Vagina (tissue), 2 donors: Measurements from ENCODE around the gene FOXP4. TPM values are rescaled to one million over a fixed set of nuclear protein-coding genes. Genes with fewer than 3 reads are reported as not detected.
A peak's percentile ranks its signal among the peaks of the same experiment; 100 is the strongest.

Experiments
- DNase-seq, 2 donors: peaks; one replicate each; pipeline ENCODE4 v3.0.0-alpha.2; 2017; ENCODE audit errors: extremely low spot score in 2 of 2
- H3K27ac ChIP-seq: fragments of 200-600 bp; sonication (generic); one replicate; pipeline ENCODE4 v1.5.1; 2019
- H3K27me3 ChIP-seq: fragments of 200-600 bp; sonication (generic); one replicate; pipeline ENCODE4 v1.5.1; 2019
- H3K36me3 ChIP-seq, 2 donors: fragments of 200-600 bp; sonication (generic); one replicate each; pipeline ENCODE4 v1.5.1; 2017 to 2019
- H3K4me1 ChIP-seq: fragments of 200-600 bp; sonication (generic); one replicate; pipeline ENCODE4 v1.5.1; 2019
- H3K4me3 ChIP-seq, 2 donors: fragments of 200-600 bp; sonication (generic); 1 replicate in 1 of 2; 2 replicates in 1 of 2; pipeline ENCODE4 v1.5.1; 2016 to 2019
- H3K9me3 ChIP-seq: fragments of 200-600 bp; sonication (generic); one replicate; pipeline ENCODE4 v1.5.1; 2019
- POLR2A ChIP-seq, 2 donors: fragments of 450-650 bp; IDR thresholded peaks; one replicate each; pipeline ENCODE4 v1.6.1; 2017; ENCODE audit warnings: antibody characterized with exemption in 2 of 2, mild to moderate bottlenecking in 2 of 2, moderate library complexity in 2 of 2
- POLR2AphosphoS5 ChIP-seq, 2 donors: sonication (generic); formaldehyde crosslinking; IDR thresholded peaks; one replicate each; pipeline ENCODE4 v1.9.0; 2017; ENCODE audit warnings: antibody characterized with exemption in 2 of 2, mild to moderate bottlenecking in 2 of 2, low read depth in 1 of 2; ENCODE audit not compliant: insufficient read depth in 1 of 2
- intact Hi-C: fragments of 100-400 bp; cut with DNase I; formaldehyde crosslinking; loops from one replicate; pipeline ENCODE4 v1.15.1; 2023
- total RNA-seq: library from RNA; depleted of rRNA; stranded (reverse); fragments of >200 nt; gene quantifications from one replicate; pipeline ENCODE4 v1.2.3, GENCODE V29; 2016
- TF ChIP-seq, protein P1 (sequence below), 3 experiments: fragments of 450-650 bp in 2 of 3; fragments of 200-600 bp in 1 of 3; sonication (generic) in 1 of 3; IDR thresholded peaks; one replicate each; pipeline ENCODE4 v1.5.1; 2017 to 2019; ENCODE audit warnings: antibody characterized with exemption in 3 of 3, mild to moderate bottlenecking in 2 of 3, moderate library complexity in 2 of 3

FOXP4 gene
- total RNA-seq = 7.4 TPM

- peak within 1 kb of the TSS; percentile 69 for H3K27ac ChIP-seq
- H3K27me3 ChIP-seq = no peaks in the 10 kb centered on the region
- peaks cover 28% of the 10 kb centered on the region for H3K4me1 ChIP-seq
- DNase-seq = peak in 1 of 2 donors; percentile 94
- H3K36me3 ChIP-seq = no peaks in the 10 kb centered on the region
- no peaks in the 10 kb centered on the region for H3K9me3 ChIP-seq
- intact Hi-C loops = loop anchor here (1.0 kb wide), 1 partner anchor 41 kb away; no protein-coding TSS in a partner anchor
- peak within 1 kb of the TSS; percentile 62 to 98 for H3K4me3 ChIP-seq
- no peak for TF ChIP-seq POLR2A (IDR thresholded peaks at IDR 0.05)
- TF ChIP-seq, protein P1, sequence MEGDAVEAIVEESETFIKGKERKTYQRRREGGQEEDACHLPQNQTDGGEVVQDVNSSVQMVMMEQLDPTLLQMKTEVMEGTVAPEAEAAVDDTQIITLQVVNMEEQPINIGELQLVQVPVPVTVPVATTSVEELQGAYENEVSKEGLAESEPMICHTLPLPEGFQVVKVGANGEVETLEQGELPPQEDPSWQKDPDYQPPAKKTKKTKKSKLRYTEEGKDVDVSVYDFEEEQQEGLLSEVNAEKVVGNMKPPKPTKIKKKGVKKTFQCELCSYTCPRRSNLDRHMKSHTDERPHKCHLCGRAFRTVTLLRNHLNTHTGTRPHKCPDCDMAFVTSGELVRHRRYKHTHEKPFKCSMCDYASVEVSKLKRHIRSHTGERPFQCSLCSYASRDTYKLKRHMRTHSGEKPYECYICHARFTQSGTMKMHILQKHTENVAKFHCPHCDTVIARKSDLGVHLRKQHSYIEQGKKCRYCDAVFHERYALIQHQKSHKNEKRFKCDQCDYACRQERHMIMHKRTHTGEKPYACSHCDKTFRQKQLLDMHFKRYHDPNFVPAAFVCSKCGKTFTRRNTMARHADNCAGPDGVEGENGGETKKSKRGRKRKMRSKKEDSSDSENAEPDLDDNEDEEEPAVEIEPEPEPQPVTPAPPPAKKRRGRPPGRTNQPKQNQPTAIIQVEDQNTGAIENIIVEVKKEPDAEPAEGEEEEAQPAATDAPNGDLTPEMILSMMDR (IDR thresholded peaks at IDR 0.05) = no peak
- TF ChIP-seq POLR2AphosphoS5 (IDR thresholded peaks at IDR 0.05; ENCODE audit: insufficient read depth in 1 of 2, low read depth in 1 of 2) = peak in 1 of 2 donors; percentile 39
Observed at GRCh38 chr6:41545703-41546474, at the start of gene FOXP4. Gene FOXP4, plus strand, starts transcription at chr6:41546381. Its CDS starts 19,380 bp downstream, at chr6:41565761.

- DNase-seq = no peak
- intact Hi-C loops = no loop called here
- TF ChIP-seq, protein P1 (IDR thresholded peaks at IDR 0.05) = no peak
- TF ChIP-seq POLR2A (IDR thresholded peaks at IDR 0.05) (no peak), POLR2AphosphoS5 (IDR thresholded peaks at IDR 0.05; ENCODE audit: insufficient read depth in 1 of 2, low read depth in 1 of 2) (no peak)
Observed at GRCh38 chr6:41497573-41497972, 48.6 kb upstream of the FOXP4 start.

DNA sequence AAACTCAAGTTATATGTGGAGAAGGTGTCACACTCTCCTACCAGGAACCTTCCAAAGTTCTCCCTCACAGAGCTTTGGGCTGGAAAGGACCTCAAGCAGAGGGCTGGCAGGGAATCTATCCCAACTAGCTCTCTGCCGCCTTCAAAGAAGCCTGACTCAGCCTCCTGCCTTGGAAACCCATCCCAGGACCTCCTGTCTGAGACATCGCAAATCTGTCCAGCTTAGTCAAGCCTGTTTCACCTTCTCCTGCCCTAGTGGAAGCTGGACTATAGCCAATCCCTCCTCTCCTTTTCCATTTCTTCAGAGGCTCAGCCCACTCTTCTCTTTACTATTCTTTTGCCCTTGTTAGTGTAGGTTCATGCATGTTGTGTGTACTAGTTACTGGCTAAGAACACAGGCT lies 48.2 kb upstream of the FOXP4 start:
- no peak overlapping the region for H3K4me3 ChIP-seq
- H3K27me3 ChIP-seq = no peaks in the 10 kb centered on the region
- no peak for TF ChIP-seq POLR2AphosphoS5 (IDR thresholded peaks at IDR 0.05; ENCODE audit: insufficient read depth in 1 of 2, low read depth in 1 of 2)
- TF ChIP-seq, protein P1 (IDR thresholded peaks at IDR 0.05) = no peak
- TF ChIP-seq POLR2A (IDR thresholded peaks at IDR 0.05) = no peak
- H3K36me3 ChIP-seq = no peaks in the 10 kb centered on the region
- intact Hi-C loops = no loop called here
- H3K27ac ChIP-seq = no peak overlapping the region
- no peaks in the 10 kb centered on the region for H3K9me3 ChIP-seq
- DNase-seq = no peak
- H3K4me1 ChIP-seq = peaks cover 4% of the 10 kb centered on the region

More at GRCh38 chr6:41497573-41497972, 48.6 kb upstream of the FOXP4 start:
- H3K27ac ChIP-seq = no peak overlapping the region
- no peaks in the 10 kb centered on the region for H3K27me3 ChIP-seq
- H3K4me1 ChIP-seq = peaks cover under 1% of the 10 kb centered on the region
- H3K36me3 ChIP-seq = no peaks in the 10 kb centered on the region
- no peaks in the 10 kb centered on the region for H3K9me3 ChIP-seq
- H3K4me3 ChIP-seq = no peak overlapping the region

DNA sequence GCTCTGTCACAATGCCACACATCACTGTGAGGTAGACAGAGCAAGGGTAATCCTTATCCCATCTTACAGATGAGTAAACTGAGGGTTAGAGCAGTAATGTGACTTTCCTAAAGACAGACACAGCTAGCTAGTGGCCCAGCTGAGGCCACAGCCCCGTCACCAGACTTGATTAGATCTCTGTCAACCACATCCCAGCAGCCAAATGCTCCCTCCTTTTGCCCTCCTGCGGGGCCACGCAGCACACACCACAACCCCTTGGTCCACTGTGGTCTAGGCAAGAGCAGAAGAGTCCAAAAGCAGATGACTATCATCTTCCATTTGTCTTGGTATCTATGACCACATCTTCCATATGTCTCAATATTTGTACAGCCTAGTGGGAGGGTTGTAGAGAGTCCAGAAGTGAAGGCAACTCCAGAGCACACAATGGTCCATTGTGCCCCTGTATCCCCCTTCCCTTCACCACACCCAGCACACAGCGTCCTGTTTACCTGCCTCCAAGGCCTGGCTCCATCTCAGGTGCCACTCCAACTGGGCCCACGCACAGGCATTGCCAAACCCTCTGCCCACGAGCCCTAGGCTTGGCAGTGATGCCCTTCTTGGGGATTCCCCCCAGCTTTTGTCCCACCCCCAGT lies 47.1 kb upstream of the FOXP4 start:
- no peaks in the 10 kb centered on the region for H3K27me3 ChIP-seq
- intact Hi-C loops = no loop called here
- DNase-seq = no peak

More for the DNA sequence above, 47.1 kb upstream of the FOXP4 start:
- H3K9me3 ChIP-seq = no peaks in the 10 kb centered on the region
- H3K36me3 ChIP-seq = no peaks in the 10 kb centered on the region
- H3K4me1 ChIP-seq = peaks cover 13% of the 10 kb centered on the region
- H3K4me3 ChIP-seq = no peak overlapping the region
- H3K27ac ChIP-seq = no peak overlapping the region
- TF ChIP-seq POLR2AphosphoS5 (IDR thresholded peaks at IDR 0.05; ENCODE audit: insufficient read depth in 1 of 2, low read depth in 1 of 2) (no peak), POLR2A (IDR thresholded peaks at IDR 0.05) (no peak)
- TF ChIP-seq, protein P1 (IDR thresholded peaks at IDR 0.05) = no peak
